ENCODE results near the gene CUX1.

DNA sequence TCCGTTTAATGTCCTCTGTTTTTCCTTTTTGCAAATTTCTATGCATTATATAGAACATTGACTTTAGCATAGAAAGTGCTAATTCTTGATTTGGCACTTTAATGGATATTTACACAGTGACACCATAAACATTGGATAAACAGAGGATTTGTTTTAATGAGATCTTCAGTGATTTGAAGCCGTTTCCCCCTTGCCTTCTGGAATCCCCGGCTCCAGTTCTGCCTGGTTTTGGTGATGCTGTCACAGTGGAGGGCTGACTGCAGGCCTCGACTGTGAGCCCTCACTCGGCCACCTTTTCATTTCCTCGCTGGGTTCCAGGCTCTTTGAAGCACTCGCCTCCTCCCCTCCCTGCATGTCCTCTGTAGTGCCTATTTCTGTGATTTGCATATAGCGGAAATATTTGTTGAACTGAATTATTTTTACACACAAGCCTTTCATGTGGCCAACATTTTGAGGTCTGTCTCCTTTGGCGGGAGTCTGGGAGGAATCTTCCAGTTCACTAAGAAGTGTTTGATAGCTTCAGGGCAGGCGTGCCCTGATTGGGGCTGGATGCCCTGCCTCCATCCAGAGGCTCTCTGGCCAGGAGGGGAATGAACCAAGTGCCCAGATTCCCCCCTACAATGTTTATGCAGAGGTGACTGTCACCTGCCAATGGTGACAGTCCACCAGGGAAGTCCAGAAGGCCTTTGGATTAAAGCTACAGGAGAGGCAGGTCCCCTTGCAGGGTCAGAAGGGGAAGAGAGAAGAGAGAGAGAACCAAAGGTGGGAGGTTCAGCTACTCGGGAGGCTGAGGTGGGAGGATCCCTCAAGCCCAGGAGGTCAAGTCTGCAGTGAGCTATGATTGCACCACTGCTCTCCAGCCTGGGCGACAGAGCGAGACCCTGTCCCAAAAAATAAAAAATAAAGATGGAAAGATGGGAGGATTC is 67.5 kb downstream of the CUX1 start:
- TF ChIP-seq, protein P1, sequence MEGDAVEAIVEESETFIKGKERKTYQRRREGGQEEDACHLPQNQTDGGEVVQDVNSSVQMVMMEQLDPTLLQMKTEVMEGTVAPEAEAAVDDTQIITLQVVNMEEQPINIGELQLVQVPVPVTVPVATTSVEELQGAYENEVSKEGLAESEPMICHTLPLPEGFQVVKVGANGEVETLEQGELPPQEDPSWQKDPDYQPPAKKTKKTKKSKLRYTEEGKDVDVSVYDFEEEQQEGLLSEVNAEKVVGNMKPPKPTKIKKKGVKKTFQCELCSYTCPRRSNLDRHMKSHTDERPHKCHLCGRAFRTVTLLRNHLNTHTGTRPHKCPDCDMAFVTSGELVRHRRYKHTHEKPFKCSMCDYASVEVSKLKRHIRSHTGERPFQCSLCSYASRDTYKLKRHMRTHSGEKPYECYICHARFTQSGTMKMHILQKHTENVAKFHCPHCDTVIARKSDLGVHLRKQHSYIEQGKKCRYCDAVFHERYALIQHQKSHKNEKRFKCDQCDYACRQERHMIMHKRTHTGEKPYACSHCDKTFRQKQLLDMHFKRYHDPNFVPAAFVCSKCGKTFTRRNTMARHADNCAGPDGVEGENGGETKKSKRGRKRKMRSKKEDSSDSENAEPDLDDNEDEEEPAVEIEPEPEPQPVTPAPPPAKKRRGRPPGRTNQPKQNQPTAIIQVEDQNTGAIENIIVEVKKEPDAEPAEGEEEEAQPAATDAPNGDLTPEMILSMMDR (IDR thresholded peaks at IDR 0.05; ENCODE audit: low read length) = no peak
- TF ChIP-seq EZH2phosphoT487 (IDR thresholded peaks at IDR 0.05; ENCODE audit: low read length) = no peak

Measured in MM.1S (cell line).